Measurements from ENCODE around the gene CDHR4.
"Not testable (repeated sequence)": the region's sequence is repeated elsewhere in the genome, so short reads cannot be mapped to it uniquely, and the experiment has no call there.

DNA sequence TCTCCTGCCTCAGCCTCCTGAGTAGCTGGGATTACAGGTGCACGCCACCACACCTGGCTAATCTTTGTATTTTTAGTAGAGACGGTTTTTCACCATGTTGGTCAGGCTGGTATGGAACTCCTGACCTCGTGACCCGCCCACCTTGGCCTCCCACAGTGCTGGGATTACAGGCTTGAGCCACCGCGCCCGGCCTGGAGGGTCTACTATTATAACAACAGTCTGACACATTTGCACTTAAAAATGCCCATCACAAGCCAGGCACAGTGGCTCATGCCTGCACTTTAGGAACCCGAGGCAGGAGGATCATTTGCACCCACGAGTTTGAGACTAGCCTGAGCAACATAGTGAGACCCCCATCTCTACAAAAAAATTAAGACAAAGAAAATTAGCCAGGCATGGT is 17.4 kb downstream of the CDHR4 start:
- TF ChIP-seq CTCF, POLR2A, POLR2AphosphoS5 (IDR thresholded peaks at IDR 0.05): not testable (repeated sequence)
